HG02970 (cell line): Measurements from ENCODE around the gene C16orf86.

Source experiments
- ATAC-seq: cut with Tn5 transposase; IDR thresholded peaks from one replicate; pipeline ENCODE4 v1.9.1; 2021; ENCODE audit warnings: mild to moderate bottlenecking, moderate library complexity, moderate number of reproducible peaks; ENCODE audit not compliant: unreplicated experiment, low FRiP score

Gene C16orf86, protein sequence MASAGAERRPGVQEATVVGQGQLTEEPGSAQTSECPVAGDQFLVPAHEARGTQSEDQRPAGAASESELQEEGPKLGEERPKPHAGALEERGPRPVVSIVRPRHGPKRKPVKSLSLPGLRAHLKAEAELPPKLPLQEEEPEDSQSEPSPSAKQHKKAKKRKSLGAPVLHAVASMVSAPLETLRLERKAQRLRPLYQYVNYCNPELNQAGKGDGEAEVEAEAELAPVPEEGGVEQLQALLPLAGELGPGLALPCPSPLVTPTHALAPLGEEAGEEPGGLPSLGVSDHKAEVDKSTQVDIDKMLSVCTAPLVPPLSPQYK

DNA sequence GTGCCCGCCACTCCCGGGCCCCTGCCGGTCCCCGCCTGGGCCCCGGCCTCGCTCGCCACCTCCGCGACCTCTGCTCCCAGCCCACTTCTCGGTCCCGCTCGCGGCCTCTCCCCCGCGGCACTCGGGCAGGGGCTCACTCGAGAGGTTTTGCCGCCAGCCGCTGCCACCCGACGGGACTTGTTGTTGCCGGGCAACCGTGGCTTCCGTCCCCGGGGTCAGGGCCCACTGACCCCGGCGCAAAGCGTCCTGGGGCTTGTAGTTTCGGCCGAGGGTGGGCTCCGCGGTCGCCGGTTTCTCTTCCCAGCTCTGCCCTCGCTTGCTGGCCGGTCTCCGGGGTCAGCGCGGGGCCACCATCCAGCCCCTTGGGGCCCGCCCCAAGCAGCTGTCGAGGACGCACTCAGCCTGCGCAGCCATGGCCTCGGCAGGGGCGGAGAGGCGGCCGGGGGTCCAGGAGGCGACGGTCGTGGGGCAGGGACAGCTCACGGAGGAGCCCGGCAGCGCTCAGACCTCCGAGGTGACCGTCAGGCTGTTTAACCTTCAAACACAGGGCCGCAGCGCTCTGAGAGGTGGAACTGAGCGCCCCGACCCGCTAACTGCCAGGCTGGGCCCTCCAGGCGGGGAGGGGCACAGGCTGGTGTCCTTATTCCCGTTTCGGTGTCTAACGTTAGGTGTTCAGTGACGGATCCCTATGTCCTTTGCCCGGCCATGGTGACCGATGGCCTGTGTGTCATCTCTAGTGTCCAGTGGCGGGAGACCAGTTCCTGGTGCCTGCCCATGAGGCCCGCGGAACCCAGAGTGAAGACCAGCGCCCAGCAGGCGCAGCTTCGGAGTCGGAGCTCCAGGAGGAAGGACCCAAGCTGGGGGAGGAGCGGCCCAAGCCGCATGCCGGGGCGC lies at the start of gene C16orf86, which contains the start of gene ENKD1:
TSS of gene C16orf86 (plus strand) at position 256 of the 894 bp plus-strand sequence. CDS start at position 413, 157 bp downstream.
TSS of gene ENKD1 (minus strand) at position 192 of the 894 bp plus-strand sequence. CDS start 308 bp downstream, outside the sequence.
- no peak for ATAC-seq

DNA sequence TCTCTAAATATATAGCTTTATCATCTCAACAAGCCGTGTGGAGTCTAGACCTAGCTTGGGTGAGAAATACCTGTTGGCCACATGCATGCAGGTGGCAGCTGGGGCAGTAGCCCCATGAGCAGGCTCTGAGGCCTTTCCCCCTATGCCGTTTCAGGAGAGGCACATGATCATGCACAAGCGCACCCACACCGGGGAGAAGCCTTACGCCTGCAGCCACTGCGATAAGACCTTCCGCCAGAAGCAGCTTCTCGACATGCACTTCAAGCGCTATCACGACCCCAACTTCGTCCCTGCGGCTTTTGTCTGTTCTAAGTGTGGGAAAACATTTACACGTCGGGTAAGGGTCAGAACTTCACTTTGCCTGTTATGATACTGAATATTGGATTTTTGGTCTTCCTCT lies 38.4 kb upstream of the C16orf86 start:
- no peak for ATAC-seq

DNA sequence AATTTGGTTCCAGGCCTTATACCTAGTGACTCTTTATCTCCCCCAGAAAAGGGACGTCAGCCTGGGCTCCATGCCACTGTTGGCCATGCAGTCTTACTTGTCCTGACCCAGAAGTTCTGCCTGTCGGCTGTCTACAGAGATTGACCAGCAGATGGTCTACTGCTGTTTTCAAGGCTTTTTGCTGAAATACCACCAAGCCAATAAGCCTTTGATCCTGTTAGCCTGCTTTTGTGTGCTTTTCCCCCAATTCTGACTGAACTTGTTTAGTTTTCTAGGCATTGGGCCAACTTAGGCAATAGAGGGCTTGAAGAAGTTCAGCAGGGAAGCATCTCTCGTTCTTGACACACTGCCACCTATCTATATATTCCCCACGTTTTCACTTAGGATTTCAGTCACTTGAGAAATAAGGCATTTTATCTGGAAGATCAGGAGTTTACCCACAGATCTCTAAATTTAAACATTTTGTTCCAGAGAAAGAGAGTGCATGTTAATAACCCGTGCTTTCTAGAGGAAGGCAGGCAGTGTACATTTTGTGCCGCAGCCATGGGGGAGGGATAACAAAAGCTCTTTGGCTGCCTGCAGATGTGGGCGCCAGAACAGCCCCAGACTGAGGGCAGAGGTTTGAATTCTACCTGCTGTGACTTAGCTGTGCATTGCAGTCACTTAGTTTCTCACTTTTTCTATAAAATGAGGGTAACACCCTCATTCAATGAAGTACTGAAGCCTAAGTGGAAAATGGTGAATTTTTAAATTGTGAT lies 34.0 kb upstream of the C16orf86 start:
- no peak for ATAC-seq

DNA sequence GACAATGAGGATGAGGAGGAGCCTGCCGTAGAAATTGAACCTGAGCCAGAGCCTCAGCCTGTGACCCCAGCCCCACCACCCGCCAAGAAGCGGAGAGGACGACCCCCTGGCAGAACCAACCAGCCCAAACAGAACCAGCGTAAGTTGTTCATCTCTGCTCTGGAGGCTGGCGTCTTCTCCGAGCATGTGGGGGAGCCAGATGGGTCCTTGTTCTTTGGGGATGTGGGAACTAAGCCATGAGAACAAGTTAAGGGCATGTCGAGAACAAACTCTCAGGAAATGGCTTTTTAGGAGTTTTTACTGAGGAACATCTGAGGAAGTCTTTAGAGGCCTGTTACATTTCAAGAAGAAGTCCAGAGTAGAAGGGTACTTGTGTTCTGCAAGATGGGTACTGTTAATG lies 29.9 kb upstream of the C16orf86 start:
- ATAC-seq = no peak

DNA sequence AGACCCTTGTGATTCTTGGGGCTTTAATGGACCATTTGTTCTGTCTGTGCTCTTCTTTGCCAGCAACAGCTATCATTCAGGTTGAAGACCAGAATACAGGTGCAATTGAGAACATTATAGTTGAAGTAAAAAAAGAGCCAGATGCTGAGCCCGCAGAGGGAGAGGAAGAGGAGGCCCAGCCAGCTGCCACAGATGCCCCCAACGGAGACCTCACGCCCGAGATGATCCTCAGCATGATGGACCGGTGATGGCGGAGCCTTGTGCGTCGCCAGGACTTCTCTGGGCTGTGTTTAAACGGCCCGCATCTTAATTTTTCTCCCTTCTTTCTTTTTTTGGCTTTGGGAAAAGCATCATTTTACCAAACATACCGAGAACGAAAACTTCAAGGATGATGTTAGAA lies 29.0 kb upstream of the C16orf86 start:
- no peak for ATAC-seq

DNA sequence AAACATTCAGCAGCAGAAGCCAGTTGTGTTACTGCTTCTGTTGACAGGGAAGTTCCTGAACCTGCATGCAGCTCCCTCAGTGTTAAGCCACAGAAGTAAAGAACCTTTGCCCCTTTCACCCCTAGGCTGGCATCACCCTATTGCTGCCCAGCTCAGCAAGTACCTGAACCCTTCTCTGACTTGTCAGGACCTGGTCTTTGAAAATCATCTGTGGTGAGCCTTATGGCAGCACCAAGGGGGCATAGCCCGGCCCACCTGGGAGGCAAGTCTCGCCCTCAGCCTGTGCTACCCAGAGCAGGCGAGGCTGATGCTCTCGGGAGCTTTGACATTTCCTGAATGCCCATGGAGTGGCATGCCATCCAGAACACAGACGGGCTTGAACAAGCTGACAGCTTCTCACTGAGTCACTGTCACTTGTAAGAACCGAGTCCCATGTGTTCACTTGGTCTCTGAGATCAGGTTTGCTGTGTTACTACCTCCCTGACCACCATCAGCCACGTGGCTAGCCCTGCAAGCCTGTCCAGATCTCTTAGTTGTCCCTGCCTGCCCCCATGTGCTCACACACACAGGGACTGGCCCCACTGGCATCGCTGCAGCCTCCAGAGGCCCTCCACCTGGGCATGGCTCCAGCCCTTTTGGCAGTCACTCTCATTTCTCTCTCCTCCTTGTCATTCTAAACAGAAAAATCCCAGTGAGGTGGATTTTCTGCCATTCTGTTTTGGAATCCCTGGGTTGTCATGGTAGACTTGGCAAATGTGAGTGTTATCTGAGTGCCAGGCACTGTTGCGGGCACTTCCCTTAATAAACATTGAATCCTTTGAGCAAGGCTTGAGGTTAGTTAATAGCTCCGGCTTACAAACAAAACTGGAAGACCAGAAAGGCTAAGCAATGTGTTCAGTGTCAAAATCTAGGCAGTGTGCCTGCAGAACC lies 24.6 kb upstream of the C16orf86 start:
- ATAC-seq = no peak

DNA sequence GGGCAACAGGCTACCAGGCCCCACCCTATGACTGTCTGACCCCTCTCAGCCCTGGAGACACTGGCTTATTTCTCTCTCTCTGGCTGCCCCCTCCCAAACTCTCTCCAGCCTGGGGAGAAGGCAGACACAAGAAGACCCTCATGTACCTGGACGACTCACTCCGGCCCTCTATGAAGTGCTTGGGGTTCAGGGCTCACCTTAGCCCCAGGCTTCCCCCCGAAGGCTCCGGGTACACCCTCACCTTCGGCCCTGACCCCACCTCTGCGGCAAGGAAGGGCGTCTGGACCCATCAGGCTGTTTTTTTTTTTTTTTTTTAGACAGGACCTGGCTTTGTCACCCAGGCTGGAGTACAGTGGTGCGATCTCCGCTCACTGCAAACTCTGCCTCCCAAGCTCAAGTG lies 22.6 kb upstream of the C16orf86 start:
- ATAC-seq = no peak

DNA sequence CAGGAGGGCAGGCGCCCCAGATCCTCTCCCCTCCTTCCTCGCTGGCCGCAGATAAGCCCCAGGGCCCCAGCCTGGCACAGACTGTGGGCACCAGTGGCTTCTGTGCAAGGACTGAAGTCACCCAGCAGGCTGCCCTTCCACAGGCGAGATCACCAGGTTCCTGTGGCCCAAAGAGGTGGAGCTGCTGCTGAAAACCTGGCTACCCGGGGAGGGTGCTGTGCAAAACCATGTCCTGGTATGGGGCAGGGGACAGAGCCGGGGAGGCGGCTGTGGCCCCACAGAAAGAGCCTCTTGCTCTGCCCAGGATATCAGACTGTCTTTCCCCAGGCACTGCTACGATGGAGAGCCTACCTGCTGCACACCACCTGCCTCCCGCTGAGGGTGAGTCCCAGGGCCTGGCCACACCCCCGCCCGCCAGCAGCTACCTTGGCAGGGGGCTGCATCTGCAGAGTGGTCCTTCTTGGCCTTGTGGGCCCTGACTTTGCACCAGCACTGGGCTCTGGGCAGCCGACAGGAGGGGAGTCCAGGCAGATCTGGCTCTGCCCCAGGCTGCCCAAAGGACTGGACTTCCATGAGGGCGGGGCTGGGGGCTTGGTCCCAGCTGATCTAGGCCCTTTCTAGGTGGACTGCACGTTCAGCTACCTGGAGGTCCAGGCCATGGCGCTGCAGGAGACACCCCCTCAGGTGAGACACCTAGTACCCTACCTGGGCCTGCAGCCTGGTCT lies 21.1 kb upstream of the C16orf86 start:
- ATAC-seq = no peak

DNA sequence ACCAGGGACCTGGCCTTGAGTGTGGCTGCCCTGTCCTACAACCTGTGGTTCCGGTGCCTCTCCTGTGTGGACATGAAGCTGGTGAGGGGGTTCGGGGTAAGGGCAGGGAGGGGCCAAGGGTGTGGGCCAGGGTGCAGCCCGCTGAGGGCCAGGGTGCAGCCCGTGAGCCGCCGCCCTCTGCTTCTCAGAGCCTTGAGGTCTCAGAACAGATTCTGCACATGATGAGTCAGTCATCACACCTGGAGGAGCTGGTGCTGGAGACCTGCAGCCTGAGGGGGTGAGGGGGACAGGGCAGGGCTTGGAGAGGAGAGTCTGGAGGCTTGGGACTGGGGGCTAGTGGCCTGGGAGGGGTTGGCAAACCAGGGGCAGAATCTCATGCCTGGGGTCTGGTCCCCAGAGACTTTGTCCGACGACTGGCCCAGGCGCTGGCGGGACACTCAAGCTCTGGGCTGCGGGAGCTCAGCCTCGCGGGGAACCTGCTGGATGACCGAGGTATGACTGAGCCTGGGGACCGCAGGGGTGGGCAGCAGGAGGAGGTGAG lies 19.4 kb upstream of the C16orf86 start:
- ATAC-seq = no peak

DNA sequence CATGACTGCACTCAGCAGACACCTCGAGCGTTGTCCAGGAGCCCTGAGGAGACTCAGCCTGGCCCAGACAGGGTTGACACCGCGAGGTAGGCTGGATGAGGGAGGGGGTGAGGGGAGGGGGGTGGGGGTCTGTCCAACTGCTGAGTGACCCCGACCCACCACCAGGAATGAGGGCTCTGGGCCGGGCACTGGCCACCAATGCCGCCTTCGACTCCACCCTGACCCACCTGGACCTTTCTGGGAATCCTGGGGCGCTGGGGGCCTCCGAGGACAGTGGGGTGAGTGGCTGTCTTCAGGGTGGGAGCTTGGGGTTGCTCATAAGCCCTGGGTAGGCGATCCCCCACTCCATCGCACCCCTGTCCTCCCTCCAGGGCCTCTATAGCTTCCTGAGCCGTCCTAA lies 18.9 kb upstream of the C16orf86 start:
- no peak for ATAC-seq

DNA sequence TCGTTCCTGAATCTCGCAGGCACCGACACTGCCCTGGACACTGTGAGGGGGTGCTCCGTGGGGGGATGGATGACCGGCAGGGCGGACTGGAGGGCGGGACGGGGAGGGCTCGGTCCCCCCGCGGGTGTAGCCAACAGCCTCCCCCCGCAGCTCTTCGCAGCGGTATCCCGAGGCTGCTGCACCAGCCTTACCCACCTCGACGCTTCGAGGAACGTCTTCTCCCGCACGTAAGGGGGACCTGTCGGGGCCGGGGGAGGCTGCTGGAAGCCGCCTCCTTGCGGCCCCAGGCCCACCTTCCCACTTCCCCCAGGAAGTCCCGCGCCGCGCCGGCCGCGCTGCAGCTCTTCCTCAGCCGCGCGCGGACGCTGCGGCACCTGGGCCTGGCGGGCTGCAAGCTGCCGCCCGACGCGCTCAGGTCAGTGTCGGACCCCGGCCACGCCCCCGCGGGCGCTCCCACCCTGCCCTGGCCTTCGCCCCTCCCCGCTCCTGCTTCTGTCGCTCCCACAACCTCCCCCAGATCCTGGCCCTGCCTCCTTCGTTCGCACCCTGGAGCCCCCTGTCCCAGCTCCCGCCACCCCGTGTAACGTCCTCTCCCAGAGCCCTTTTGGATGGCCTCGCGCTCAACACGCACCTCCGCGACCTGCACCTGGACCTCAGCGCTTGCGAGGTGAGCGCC lies 18.4 kb upstream of the C16orf86 start:
- ATAC-seq = no peak

DNA sequence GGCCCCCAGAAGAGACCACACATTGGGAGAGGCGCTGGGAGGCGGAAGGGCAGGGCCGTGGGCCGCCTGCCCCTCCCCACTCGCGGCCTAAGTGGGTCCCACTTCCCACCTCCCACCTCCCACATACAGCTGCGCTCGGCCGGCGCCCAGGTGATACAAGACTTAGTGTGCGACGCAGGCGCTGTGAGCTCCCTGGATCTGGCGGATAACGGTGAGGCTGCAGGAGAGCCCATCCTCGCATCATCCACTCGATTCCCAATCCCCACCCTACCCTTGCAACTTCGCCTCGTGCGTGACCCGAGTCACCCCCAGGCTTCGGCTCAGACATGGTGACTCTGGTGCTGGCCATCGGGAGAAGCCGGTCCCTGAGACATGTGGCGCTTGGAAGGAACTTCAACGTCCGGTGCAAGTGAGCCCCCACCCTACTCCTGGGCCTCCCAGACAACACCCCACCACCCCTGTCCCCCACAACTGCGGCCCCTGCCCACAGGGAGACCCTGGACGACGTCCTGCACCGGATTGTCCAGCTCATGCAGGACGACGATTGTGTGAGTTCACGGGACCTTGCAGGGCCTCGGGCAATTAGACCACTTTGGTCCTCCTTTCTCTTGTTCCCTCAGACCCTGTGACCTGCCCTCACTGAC lies 17.7 kb upstream of the C16orf86 start:
- ATAC-seq = no peak

DNA sequence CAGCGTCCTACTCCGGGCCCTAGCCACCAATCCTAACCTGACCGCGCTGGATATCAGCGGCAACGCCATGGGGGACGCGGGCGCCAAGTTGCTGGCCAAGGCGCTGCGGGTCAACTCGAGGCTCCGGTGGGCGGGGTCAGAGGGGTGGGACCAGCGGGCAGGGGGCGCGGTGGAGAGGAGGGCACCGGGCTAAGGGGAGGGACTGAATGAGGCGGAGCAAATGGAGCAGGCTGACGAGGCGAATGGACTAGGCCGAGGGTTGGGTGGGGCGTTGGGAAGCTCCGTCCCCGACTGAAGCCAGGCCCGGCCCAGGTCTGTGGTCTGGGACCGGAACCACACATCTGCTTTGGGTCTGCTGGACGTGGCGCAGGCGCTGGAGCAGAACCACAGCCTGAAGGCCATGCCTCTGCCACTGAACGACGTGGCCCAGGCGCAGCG lies 17.1 kb upstream of the C16orf86 start:
- ATAC-seq = no peak

DNA sequence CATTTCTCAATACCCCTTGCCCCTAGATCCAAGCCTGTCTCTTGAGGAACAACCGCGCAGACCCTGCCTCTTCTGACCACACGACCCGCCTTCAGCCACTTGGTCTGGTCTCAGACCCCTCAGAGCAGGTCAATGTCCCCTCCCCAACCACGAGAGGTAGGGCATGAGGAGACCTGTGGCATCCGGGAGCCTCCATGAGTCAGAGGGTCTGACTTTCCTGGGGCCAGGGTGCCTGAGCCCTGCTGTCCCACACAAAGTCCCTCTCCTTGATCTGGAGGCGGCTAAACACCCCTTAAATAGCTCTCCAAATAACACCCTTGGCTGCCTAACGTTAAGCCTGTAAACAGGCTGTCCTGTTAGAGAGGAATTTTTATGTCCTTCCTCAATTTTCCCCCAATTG lies 16.6 kb upstream of the C16orf86 start:
- no peak for ATAC-seq

DNA sequence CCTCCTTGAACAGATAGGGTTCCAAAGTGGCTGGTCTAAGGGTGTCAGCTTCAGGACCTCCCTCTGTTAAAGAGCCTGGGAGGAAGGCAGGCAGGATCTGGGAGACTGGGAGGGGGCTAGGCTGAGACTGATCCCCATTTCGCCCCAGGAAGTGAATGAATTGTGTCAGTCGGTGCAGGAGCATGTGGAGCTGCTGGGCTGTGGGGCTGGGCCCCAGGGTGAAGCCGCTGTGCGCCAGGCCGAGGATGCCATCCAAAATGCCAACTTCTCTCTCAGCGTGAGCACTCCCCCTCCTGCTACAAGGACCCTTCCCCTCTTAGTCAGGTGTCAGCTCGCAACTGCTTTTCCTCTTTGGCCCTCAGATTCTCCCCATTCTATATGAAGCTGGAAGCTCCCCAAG lies 15.6 kb upstream of the C16orf86 start:
- no peak for ATAC-seq

DNA sequence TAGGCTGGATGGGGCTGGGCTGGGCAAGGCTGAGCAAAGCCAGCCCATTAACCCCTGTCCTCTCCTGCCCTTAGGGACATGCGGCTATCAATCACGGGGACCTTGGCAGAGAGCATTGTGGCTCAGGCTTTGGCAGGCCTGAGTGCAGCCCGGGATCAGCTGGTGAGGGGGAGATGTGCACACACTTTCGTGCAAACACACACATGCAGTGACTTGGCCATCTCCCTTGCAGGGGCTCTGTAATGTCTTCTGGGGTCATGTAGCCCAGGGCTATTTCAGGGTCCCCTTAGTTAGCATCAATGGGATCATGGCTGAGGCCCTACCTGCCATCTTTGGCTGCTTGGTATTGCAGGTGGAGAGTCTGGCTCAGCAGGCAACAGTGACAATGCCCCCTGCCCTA lies 14.8 kb upstream of the C16orf86 start:
- ATAC-seq = no peak

DNA sequence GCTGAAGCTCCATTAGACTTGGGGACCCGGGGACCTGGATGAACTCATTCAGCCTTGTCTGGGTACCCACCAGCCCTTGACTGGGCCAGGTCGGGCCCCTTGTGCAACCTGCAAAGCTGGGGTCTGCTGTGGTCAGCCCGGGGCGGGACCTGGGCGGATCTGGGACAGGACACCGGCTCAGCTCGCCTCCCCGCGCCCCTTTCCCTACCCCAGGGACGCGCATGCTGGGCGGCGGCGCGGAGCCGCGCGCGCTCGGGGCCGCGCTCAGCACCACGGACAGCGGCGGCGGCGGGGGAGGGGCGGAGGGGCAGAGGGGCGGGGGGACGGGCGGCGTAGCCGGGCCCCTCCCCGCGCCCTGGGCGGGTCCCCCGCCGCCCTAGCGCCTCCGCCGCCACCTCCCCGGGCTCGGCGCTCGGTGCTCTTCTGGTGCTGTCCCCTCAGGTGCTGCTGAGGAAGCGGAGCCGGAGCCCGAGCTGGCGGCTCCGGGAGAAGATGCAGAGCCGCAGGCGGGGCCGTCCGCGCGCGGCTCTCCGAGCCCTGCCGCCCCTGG lies 14.0 kb upstream of the C16orf86 start:
- ATAC-seq = no peak
